HG03460 (cell line): ENCODE measurements around the gene RAD18.

Experiments
- ATAC-seq: cut with Tn5 transposase; IDR thresholded peaks from one replicate; pipeline ENCODE4 v1.9.1; 2021; ENCODE audit not compliant: unreplicated experiment

Gene RAD18

GRCh38 chr3:8985876-8986275 is 22.6 kb upstream of the RAD18 start:
- no peak for ATAC-seq

DNA sequence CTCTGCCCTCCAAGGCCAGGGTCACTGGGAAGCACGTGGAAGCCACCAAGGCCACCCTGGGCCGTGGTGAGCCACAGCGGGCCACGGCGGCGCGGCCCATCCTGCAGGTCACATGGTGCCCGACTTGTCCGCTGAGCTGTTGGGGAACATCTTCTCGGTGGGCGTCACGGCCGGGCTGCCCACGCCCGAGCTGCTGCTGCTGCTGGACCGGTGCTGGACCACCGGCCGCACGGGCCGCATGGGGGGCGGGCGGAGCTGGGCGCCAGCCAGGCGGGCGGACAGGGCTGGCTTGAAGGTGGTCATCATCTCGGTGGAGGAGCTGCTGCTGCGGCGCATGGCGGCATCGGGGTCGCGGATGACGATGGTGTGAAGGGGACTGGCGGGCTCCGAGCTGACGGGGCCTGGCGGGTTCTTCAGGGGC is 22.1 kb upstream of the RAD18 start:
- no peak for ATAC-seq

DNA sequence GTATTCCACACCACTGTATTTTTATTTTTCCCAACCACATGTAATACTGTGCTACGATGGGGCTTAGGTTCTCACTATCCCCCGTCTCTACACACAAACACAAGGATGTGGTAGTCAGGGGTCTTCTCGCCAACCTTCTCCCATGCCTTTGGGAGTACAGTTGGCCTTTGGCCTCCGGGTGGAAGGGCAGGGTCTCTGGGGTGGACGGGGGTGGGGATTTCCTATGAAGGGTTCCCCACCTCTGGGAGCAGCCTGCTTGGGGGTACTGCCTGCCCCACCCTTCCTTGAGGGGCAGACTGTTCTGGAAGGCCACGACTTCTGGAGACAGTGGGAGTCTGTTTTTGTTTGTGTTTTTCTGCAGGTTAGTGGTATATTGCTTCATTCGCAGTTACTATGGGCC is 21.3 kb upstream of the RAD18 start:
- no peak for ATAC-seq

DNA sequence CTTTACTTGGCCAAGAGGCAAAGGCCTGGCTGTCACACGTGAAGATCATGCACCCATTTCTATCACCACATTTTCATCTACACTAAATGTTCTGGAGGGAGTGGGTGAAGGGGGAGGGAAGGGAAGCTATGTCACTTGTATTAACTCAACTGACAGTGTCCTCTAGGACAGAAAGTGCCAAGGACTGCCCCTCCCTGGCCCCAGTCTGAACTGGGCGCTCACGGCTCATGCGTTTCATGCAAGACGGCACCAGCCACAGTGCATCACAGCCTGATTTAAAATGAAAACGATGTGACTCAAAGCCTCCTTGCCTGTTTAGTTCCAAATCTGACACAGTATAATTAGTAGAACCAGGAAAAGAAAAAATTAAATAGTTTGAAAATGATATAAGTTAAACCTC is 20.8 kb upstream of the RAD18 start:
- no peak for ATAC-seq

- no peak for ATAC-seq
These were observed 20.3 kb upstream of the RAD18 start for GRCh38 chr3:8983591-8983990.

- no peak for ATAC-seq
These were observed 19.8 kb upstream of the RAD18 start for GRCh38 chr3:8983026-8983425.

- no peak for ATAC-seq
These were observed 19.2 kb upstream of the RAD18 start for GRCh38 chr3:8982509-8982908.

- no peak for ATAC-seq
These were observed 18.4 kb upstream of the RAD18 start for GRCh38 chr3:8981700-8982099.

DNA sequence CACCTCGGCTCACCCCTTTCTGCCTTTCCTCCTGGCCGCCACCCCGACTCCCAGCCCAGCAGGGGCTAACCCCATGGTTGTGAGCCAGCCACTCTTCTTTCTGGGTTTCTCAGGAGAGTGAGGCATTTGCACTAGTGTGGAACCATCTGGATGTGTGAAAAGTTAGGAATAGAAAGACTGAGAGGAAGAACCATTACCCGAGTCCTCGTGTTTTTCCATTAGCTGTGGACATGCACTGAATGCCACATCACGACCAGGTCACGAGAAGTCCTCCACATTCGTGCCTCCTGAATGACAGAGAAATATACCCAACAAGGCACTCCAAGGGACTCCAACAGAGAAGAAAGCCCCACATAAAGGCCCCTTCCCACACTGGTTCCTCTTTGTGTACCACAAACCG is 18.0 kb upstream of the RAD18 start:
- ATAC-seq = no peak

- ATAC-seq = no peak
These were observed 17.5 kb upstream of the RAD18 start for GRCh38 chr3:8980756-8981257.

DNA sequence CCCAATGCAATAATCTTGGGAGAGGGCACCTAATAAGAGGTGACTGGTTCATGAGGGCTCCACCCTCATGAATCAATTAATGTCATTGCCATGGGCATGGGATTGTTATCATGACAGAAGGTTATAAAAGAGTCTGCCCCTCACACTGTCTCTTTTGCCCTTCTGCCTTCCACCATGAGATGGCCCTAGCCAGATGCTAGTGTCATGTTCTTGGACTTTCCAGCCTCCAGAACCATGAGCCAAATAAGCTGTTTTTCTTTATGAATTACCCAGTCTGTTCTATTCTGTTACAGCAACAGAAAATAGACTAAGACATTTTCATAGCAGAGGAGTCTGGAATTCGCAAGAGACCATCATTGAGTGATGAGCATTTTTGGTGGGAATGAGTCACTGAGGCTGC is 16.0 kb upstream of the RAD18 start:
- ATAC-seq = no peak

GRCh38 chr3:8978551-8978950 is 15.3 kb upstream of the RAD18 start:
- ATAC-seq = no peak

DNA sequence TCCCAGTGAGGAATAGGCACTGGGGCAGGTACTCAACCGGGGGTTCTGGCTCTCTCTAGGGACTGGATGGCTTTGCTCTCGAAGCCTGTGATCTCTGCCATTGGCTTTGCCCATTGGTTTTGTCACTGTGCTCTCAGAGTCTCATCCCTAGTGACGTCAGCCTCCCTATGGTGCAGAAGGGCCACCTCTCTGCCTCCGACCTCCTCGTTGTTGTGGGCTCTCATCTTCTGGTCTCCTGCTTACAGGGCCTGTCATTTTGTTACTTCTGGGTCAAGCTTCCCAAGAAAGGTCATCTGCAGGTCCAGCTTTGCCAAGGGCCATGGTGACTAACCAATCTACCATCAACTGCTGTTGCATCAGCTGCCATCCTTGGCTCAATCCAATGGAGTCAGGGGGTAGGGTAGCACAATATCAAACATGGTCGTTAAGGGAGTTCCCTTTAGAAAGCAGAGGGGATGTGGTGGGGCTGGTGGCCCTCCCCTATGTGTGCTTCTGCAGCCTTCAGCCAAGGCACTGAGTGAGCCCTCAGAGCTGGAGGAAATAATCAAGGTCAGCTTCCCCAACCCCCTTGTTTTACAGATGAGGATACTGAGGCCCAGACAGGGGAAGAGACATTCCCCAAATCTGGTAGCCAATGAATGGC is 13.4 kb upstream of the RAD18 start:
- no peak for ATAC-seq

DNA sequence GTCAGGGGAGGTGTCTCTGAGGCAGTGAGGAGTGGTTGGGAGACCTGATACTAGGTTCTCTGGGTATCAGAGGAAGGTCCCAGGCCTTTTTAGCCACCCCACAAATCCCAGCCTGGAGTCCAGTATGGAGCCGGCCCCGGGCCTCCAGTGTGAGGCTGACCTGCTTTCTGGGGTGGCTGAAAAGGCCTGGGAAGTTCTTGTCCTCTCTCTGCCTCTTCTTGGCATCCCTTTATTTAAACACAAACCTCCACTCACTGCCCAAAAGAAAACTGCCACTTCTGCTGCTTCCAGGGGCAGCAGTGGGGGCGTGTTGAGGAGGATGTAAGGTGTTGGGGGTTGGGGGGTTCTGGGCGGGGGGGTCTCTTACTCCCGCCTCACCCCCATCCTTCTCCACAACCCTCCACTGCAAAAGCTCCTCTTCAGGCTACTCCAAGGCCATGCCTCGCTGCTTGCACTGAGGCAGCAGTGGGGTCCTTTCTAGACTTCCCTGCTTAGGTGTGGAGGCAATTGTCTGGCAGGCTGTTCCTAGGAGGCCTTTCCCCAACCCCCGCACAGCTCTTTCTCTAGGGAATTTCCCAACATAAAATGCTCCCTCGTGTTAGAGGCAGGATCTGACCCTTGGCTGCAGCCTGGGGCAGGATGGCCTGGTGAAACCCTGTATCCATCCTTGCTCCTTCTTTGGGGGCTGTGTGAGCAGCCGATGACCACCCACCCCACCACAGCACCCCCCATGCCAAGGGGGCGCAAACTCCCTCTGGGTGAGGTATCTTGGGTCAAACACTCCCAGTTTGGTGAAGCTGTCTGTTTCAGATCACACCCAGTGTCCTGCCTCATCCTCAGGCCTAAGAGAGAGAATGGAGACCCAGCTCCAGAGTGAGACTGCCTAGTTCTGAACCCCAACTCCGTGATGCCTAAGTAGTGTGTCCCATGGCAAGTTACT is 12.1 kb upstream of the RAD18 start:
- ATAC-seq = no peak

- no peak for ATAC-seq
These were observed 11.2 kb upstream of the RAD18 start for GRCh38 chr3:8974458-8974857.

DNA sequence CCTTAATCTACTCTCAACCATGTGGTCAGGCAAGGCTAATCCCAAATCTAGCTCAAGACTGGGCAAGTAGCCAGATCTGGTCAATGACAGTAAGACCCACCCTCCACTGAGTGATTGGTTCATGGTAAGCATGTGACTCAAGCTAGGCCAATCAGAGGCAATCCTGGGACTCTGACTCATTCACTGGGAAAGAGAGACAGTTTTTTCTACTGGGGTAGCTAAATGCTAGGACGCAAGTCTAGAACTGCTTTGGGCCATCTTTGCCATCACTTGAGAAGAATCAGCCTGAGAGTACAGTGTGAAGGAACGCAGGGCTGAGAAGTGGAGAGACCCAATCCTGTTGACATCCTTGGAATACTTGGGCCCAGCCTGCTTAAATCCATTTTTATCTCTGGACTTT is 9.4 kb upstream of the RAD18 start:
- ATAC-seq = no peak

DNA sequence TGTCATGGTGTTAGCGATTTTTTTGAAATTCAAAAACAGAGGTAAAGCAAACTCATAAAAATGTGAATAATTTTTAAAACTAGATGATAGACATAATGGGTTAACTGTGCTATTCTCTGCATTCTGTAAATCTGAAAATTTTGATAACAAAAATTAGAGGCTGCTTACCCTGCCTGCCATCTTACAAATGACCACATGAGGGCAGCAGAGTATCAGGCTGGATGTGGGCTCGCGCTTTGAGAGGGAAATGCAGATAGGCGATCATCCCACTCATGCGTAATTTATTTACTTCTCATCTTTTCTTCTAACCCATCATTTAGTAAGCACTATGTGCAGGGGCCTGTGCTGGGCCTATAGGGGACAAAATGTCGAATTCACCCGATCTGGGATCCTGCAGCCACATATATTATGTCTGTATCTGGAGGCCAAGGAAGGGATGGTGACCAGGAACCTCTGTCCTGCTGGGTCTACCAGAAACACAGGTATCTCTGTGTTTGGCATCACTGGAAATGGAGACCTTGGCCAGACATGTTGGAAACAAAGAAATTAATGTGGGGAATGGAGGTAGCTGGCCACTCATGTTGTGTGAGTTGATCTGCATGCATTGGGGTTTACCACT is 7.8 kb upstream of the RAD18 start:
- ATAC-seq = no peak

DNA sequence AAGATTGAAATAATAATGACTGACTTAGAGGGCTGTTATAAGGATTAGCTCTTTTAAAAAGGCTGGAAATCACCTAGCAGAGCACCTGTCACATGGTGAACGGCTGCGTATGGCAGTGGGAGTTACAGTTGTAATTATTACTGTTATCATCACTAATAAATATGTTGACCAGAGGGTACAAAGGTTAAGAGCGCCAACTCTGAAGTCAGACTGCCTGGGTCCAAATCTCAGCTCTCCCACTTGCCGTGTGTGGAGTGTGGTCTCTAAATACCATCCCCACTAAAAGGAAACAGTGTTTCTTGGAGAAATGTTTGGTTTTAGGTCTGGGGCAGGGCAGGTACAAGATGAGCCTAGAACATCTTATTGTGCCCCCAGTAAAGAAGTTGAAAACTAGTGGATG is 6.0 kb upstream of the RAD18 start:
- no peak for ATAC-seq

DNA sequence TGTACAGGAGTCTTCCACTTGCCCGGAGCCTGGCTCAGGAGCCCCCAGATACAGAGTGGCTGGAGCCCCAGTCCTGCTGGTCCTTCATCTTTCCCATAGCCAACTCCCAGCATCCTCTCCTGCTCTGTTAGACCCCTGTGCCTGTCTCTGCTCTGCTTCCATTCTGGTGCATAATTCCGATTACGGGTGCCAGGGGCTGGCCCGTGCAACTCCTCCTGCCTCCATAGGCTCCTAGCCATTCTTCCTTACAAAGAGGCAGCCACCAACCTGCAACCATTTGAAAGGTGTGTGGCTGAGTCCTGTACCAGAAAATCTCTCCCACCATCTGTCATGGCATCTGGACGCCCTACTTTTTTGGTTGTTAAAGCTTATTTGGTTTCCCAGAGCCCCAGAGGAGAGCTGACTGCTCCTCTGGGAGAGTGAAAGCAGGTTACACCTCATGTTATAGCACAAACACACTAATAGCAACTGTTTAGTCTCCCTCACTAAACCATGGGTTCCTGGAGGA is 5.2 kb upstream of the RAD18 start:
- no peak for ATAC-seq

- ATAC-seq = no peak
These were observed 4.3 kb upstream of the RAD18 start for GRCh38 chr3:8967553-8967952.

- no peak for ATAC-seq
These were observed 3.6 kb upstream of the RAD18 start for GRCh38 chr3:8966820-8967348.
